HG02588 (cell line): ENCODE data around the gene PIGQ.

Experiments
- ATAC-seq: cut with Tn5 transposase; IDR thresholded peaks from one replicate; pipeline ENCODE4 v1.9.1; 2021; ENCODE audit warnings: mild to moderate bottlenecking, moderate library complexity; ENCODE audit not compliant: unreplicated experiment

The PIGQ gene

DNA sequence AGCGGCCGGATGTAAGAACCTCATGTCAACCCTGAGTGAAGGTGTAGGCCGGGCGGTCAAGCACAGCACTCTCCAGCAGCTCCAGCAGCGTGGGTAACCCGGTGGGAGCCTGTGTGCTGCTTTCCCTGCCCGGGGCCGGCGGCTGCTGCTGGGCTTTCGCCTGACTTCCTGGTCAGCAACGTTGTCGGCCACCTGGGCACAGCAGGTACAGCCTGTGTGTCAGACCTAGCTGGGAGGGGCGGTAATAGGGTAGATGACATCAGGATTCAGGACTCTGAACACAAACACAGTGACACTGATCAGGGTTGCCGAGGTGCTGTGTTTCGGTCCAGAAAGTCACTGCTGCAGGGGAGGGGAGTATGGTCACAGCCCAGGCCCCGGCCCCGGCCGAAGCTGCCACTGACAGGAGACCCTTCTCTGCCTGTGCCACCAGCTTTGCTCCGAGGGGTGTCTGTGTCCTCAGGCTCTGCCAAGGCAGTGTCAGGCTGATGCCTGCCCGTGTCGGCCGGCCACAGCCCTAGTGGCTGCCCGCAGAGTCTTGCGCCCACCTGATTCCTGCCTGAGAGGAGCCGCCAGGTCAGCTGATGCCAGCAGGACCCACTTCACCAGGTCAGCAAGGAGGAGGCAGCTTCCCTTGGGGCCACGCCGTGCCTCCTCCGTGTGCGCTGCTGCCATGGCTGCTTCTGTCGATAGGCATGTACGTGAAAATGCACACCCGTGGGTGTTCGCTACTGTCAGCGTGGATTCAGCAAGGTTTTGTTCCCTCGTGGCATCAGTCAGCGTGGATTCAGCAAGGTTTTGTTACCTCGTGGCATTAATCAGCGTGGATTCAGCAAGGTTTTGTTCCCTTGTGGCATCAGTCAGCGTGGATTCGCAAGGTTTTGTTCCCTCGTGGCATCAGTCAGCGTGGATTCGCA lies 29.3 kb downstream of the PIGQ start:
- no peak for ATAC-seq

DNA sequence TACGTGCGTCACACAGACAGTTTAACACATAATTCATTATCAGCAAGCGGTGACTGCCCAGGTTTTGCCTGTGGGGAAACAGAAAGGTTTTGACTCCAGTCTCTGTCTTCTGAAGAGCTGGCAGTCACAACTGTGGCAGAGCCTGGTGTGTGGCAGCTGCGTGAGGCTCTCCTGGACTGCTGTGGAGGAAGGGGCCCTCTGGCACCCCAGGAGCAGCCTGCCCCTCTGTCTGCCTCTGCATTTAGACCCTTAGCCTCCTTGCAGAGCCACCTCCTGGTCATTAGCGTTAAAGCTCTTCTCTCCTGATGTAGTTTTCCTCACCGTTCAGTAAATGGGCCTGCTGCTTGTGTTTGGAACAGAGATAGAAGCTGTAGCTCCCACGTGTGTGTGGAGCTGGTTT lies 31.0 kb downstream of the PIGQ start:
- ATAC-seq = no peak

DNA sequence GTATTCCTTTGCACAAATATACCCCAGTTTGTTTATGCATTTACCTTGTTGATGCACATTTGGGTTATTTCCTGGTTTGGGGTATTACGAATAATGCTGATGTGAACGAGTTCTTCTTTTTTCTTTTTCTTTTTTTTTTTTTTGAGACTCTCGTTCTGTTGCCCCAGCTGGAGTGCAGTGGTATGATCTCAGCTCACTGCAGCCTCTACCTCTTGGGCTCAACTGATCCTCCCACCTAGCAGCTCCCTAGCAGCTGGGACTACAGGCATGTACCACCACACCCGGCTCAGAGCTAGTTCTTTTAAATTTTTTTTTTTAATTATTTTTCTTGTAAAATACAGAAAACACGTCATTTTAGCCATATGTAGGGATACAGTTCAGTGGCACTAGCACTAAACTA lies 34.2 kb downstream of the PIGQ start:
- ATAC-seq = no peak

DNA sequence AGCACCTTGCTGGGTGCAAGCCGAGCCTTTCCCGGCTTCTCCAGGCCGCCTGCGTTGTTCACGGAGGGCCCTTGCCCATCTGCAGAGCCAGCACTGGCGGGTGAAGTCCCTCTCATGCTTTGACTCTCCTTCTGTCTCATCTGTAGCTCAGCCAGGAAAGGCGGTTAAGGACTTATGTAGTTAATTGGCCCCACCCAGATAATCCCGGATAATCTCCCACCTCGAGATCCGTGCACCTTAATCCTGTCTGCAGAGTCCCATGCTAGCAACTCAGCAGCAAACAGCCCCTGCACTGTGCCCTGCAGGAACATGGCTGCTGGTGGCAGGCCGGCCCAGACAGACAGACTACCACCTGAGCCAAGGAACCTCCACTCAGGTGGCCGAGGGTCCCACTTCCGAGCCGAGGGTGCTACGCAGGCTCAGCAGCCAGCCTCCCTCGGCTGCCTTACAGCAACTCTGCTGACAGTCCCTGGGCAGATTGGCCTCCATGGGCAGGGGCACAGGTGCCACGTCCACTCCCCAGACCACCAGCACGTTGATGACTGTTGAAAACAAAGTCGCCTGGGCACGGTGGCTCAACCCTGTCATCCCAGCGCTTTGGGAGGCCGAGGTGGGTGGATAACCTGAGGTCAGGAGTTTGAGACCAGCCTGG lies 37.0 kb downstream of the PIGQ start:
- no peak for ATAC-seq

DNA sequence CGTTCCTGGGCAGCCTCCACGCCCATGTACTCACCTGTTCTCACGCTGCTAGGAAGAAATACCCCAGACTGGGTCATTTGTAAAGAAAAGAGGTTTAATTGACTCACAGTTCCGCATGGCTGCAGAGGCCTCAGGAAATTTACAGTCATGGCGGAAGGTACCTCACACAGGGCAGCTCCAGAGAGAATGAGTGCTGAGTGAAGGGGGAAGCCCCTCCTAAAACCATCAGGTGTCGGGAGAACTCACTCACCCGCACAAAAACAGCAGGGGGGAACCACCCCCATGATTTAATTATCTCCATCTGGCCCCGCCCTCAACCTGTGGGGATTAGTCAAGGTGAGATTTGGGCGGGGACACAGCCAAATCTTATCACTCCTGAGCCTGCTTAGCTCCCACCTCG lies 38.3 kb downstream of the PIGQ start:
- no peak for ATAC-seq

DNA sequence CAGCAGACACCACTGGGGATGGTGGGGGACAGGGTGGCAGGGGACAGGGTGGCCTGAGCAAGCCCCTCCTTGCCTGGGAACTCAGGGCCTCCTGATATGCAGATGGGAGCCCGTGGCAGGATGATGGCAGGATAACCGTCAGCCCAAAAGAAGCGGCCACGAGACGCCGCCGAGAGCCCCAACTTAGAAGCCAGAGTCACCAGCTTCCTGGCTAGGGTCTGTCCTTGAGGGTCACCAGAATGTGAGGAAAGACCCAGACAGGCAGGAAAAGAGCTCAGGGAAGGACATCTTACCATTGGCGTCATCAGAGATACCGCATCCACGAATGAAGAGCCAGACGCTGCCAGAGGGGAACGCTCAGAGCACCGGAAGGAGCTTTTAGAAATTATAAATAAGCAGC lies 39.5 kb downstream of the PIGQ start:
- no peak for ATAC-seq

DNA sequence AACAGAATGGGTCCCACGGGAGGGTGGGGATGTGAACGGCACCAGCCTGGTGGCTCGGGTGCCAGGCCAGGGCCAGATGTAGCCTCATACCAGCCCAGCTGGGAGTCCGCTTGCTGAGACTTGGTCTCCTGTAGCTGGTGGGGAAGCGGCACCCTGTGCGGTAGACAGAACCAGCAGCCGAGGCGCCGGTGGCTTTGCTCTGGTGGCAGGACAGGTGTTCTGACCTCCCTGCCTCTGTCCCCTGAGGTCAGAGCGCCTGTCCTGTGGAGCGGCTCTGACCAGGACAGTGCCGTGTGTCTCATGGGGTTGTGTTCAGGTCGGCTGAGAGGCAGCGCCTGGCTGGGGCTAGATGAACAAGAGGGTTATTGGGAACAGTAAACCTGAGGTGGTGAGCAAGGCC lies 40.2 kb downstream of the PIGQ start:
- no peak for ATAC-seq

DNA sequence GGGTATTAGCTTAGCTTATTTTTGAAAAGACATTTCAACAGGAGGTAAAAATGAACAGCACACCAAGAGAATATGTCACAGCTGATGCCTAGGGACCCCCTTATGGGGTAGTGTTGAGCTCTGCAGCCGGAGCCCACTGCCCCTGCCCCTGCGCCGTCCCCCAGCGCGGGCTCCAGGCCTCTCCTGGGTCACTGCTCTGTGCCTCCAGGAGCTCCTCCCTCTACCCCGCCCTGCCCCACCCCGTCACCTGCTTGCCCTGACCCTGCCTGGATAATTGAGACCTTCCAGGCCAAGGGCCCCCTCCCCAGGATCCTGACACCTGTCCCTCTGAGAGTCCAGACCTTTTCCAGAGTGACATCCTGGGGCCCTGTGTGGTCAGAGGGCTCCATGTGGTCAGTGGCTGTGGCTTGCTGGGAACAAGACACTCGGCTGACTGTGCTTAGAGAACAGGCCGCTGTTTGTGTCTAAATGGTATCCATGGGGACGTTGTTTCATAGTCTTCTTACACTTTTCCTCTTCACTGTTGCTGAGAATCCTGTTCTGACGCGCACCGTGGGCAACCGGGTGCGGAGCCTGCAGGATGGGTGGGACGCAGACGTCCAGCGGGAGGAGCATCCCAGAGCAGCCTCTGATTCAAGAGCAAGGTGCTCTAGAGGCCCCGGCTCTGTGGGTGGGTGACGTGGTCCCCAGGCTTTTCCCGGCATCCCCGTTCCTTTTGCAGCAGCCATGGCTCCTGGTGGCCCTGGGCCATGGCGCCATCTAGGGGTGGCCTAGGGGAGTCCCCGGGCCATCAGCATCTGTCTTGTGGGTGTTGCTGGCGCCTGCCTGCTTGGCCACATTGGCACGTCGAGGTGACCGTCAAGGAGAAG lies 41.0 kb downstream of the PIGQ start:
- no peak for ATAC-seq

DNA sequence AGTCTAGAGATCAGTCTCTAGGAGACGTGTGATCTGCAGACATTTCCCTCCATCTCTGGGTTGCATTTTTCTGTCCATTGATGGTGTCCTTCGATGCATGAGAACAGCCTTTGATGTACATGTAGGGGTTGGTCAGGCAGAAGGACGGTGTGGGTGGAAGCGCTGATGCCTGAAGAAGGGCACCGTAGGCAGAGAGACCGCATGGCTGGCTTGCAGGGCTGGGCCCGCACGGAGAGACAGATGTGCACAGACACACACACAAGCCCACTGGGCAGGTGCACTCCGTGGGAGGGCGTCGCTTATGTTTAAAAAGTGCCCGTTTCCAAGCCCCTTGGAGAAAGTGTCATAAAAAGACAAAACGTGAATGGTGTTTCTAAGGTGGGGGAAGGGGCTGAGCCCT lies 45.4 kb downstream of the PIGQ start:
- ATAC-seq = no peak

DNA sequence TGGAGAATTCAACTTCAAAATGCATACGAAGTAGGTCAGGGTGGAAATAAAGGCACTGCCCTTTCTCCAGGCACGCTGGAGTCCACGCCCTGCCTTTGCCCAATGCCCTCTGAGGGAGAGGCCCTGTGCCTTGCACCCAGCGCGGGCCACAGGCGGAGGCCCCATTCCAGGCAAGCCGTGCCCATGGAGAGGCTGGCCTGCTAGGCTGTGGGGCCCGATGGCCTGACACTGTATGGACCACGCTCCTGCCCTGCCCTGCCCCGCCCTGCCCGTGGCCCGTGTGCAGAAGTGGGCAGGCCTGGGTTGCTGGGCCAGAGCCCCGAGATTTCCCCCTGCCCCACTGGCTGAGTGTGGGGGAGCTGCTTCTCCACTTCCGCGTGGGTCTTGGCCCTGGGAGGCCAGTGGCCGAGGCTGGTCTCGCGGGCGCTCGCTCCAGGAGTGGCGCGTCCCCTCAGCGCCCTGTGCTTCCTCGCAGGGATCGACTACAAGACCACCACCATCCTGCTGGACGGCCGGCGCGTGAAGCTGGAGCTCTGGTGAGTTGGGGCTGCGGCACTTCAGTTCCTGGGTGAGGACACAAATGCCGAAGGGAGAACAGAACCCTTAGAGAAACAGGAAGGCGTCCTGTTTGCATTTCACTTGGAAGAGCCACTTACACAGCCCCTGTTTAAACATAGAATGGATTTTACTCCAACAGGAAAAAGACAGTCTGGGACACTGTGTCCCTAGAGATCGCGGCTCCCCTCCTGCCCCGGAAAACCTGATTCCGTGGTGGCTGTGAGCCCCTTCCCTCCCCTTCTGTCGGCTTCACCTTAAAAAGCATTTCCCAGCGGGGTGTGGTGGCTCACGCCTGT lies 47.2 kb downstream of the PIGQ start:
- no peak for ATAC-seq

DNA sequence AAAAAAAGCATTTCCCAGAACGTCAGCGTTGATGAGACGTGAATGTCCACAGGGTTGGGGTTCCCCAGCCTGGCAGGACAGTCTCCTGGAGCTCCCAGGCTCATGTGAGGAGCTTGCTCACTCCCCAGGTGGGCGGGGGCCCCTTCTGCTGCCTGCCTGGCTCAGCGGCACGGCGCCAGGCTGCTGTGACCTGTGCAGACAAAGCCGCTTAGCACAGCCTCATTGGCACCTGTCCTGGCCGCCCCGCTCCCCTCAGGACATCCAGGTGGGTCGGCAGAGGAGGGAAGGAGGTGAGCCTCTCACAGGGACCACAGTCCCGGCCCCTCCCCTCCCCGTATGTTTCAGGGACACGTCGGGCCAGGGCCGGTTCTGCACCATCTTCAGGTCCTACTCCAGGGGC lies 48.1 kb downstream of the PIGQ start:
- ATAC-seq = no peak

DNA sequence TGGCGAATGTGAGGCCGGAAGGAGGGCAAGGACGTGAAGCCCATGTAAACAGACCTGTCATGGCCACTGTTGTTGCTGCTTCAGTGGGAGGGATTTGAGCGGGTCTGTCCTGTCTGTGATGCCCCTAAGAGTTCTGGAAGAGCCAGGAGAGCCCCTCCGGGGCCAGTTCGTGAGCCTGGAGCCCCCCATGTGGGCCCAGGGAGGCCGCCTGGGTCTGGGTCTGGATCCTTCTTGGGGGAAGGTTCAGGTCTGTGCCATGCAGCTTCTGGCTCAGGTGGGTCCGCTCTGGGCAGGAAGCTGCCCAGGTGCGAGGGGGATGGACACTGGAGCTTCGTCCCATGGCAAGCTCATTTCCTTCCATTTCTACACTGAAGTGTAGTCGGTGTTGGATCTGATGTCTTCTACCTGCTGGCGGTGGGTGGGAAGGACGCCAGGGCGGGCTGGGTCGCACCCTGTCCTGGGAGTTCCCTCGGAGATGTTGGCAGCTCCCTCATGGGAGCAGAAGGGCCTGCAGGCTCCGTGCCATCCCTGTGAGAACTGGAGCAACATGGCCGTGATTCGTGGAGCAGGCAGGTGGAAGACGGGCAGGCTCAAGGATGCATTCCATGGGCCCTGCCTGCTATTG lies 49.8 kb downstream of the PIGQ start:
- ATAC-seq = no peak

DNA sequence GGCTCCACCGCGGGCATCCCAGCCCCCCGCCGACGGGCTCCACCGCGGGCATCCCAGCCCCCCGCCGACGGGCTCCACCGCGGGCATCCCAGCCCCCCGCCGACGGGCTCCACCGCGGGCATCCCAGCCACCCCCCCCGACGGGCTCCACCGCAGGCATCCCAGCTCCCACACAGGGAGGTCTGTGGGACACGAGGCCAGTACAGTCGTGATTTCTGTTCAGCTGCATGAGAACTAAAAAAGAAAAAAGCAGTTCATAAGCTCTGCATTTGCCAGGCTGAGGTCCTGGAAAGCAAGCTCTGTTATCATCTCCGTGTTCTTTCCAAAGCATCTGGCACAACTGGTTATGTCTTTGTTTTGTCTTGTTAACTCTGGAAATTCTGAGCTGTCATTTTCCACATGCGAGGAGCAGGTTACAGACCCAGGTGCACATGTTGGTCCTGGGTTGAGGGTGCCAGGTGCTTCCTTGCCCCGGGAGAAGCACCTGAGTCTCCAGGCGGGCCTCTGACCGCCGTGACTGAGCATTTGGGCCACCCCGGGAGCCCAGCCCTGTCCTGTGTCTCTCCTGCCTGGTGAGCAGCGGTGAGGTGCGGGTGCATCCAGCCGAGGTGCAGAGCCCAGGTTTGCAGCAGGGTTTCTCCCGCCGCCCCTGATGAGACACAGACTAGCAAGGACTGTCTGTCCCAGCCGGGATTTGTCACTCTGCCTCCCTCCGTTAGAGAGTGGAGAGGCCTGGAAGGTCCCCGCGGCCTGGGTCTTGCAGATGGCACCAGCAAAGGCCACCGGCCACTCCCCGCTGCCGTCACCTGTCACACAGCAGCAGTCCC lies 51.1 kb downstream of the PIGQ start:
- ATAC-seq = no peak

DNA sequence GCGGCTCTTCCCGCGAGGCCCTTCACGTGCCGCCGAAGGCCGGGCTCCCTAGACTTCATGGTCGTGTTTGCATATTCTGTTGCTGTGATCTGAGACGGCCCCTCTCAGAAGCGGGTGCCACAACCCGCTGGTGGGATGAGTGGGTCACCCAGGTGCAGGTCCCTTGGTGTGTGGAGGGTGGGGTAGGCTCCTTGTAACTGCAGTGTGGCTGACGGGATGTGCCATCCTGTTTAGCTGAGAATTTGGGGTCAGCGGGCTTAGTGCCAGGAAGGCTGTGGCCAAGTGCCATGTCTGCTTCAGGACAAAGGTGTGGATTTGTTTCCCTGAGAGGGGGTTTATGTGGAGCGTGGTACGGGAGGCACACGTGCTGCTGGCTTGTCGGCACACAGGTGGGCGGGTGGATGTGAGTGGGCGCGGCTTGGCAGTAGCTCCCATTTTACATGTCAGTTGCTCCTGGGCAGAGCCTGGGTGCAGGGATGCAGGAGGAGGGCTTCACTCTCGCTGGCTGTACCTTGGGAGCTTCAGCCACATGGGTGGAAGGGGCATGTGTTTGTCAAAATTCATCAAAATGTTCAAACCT lies 51.8 kb downstream of the PIGQ start:
- ATAC-seq = no peak

DNA sequence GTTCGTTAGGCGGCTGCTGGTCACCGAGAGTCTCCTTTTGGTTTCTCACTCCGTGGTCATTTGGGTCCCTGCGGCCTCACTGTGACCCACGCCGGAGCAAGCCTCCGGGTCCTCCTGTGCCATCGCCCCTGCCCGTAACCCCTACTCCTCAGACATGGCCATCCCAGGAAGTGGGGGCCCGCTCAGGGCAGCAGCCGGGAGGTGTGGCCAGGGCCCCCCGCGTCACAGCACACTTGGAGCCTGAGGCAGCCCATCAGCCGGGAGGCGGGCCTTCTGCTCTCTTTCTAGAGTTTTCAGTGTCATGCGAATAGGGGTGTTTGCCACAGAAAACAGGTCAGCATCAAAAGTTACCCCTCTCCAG lies 53.1 kb downstream of the PIGQ start:
- ATAC-seq = no peak

DNA sequence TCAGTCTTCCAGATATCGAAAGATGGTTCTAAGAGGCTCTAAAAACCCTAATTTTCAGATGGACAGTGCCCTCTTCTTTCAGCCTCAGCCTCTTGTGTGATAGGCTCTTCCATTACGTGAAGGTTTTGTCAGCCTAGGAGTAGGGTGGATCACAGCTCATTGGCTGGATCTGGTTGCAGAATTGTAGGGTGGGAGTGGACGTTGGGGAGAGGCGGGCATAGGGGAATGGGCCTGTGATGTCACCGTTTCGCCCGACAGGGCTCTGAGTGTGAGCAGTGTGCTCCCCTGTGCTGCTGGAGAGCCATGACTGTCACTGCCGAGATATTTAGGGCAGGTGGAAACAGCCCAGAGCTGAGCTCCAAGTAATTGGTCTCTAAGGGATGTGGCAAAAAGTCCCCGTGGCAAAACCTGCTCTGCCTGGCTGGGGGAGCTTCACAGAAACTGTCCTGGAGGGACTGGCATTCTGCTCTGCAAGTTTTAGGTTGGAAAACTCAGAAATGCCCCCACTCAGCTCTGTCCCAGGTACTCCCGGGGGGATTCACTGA lies 54.8 kb downstream of the PIGQ start:
- ATAC-seq = no peak

DNA sequence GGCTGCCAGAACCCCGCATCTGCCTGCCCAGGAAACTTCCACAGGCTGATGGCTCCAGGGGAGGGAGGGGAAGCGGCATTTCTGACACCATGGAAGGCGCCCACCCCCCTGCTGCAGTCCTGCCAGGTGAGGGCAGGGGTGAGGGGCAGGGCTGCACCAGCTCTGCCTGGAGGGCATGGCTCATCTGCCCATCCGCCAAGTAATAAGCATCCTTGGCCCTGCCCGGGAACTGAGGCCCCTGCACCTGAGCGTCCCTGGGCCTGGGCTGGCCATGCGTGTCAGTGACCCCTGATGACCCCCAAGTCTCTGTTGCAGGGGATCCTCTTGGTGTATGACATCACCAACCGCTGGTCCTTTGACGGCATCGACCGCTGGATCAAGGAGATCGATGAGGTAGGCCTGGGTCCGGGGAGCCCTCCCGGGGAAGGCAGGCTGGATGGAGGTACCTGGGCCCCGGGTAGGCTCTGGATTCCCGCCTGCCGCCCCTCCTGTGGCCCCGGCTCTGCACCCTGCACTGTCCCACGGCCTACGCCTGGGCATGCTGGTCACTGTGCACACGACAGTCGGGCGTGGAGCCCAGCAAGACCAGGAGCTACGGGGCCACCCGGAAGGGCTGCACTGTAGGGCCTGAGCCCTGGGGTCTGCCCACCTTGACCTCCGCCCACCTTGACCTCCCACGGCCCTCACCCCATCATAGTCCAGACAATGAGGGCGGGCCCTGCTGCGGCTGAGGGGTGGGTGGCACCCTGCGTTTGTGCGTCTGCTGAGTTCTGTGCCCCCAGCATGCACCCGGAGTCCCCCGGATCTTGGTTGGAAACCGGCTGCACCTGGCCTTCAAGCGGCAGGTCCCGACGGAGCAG lies 55.6 kb downstream of the PIGQ start:
- no peak for ATAC-seq
